Calu3 (cell line): ENCODE results near the gene C1QA. TPM values are rescaled to one million over a fixed set of nuclear protein-coding genes. Genes with fewer than 3 reads are reported as not detected.
"Not testable (repeated sequence)": the region's sequence is repeated elsewhere in the genome, so short reads cannot be mapped to it uniquely, and the experiment has no call there.

Experiments used
- BruUV-seq: library from RNA; stranded (reverse); fragments of 400-500 nt; replicated peaks from 2 replicates; lab custom pipeline; 2021; lab: Mats Ljungman, UMichigan
- CTCF ChIA-PET: fragments of 300-600 bp; sonication (Branson Sonifier 250); formaldehyde crosslinking; loops from one replicate; lab custom pipeline; 2022; ENCODE audit warnings: antibody characterized with exemption; lab: Charles Lee
- DNase-seq: peaks from one replicate; pipeline ENCODE4 v3.0.0; 2022
- H3K27ac Mint-ChIP-seq: one replicate; pipeline ENCODE4 v1.8.0; 2022; ENCODE audit warnings: mixed read lengths; ENCODE audit not compliant: unreplicated experiment
- H3K27me3 Mint-ChIP-seq: one replicate; pipeline ENCODE4 v1.8.0; 2022; ENCODE audit warnings: mixed read lengths; ENCODE audit not compliant: unreplicated experiment
- H3K36me3 Mint-ChIP-seq: one replicate; pipeline ENCODE4 v1.8.0; 2022; ENCODE audit warnings: mild to moderate bottlenecking, moderate library complexity, mixed read lengths; ENCODE audit not compliant: insufficient read depth, unreplicated experiment
- H3K4me1 Mint-ChIP-seq: one replicate; pipeline ENCODE4 v1.8.0; 2022; ENCODE audit warnings: mild to moderate bottlenecking, low read depth, mixed read lengths; ENCODE audit not compliant: unreplicated experiment
- H3K4me3 Mint-ChIP-seq: one replicate; pipeline ENCODE4 v1.8.0; 2022; ENCODE audit warnings: mild to moderate bottlenecking, low read depth, moderate library complexity, mixed read lengths; ENCODE audit not compliant: unreplicated experiment
- H3K9me3 Mint-ChIP-seq: one replicate; pipeline ENCODE4 v1.8.0; 2022; ENCODE audit warnings: low read depth, mixed read lengths; ENCODE audit not compliant: unreplicated experiment
- CTCF ChIP-seq: fragments of 200-600 bp; IDR thresholded peaks from one replicate; pipeline ENCODE4 v1.8.0; 2022; ENCODE audit warnings: antibody characterized with exemption; ENCODE audit not compliant: unreplicated experiment
- intact Hi-C: fragments of 100-400 bp; cut with micrococcal nuclease; formaldehyde crosslinking; loops from one replicate; pipeline ENCODE4 v1.10.0; 2022; ENCODE audit not compliant: unreplicated experiment
- total RNA-seq: library from RNA; stranded (reverse); gene quantifications from 2 replicates; pipeline ENCODE4 v1.2.3, GENCODE V29; 2022

C1QA gene
- total RNA-seq, 1 experiment from 2014 or later, result not detected

- no peaks in the 10 kb centered on the region for H3K9me3 Mint-ChIP-seq
- peak; percentile 63 for TF ChIP-seq CTCF
- no TSS peak for BruUV-seq
- H3K4me3 Mint-ChIP-seq, result no peak overlapping the region
- intact Hi-C loops, result loop anchor here (1.0 kb wide), 3 partner anchors 216 to 291 kb away; no protein-coding TSS in a partner anchor
- peaks cover 66% of the 10 kb centered on the region for H3K27me3 Mint-ChIP-seq
- H3K36me3 Mint-ChIP-seq, result no peaks in the 10 kb centered on the region
- DNase-seq, result peak; percentile 58
- H3K4me1 Mint-ChIP-seq, result no peaks in the 10 kb centered on the region
- no peak overlapping the region for H3K27ac Mint-ChIP-seq
- CTCF ChIA-PET, result interaction anchor here (0.8 to 1.7 kb wide), 2 partner anchors 188 to 255 kb away, joined by 4 to 6 read pairs; no protein-coding TSS in a partner anchor
Measured at GRCh38 chr1:22673486-22674409, 37.3 kb downstream of the C1QA start.

GRCh38 chr1:22674410-22674749 is 38.0 kb downstream of the C1QA start:
- TF ChIP-seq CTCF, result no peak
- Mint-ChIP-seq H3K4me1 (no peaks in the 10 kb centered on the region), H3K4me3 (no peak overlapping the region), H3K9me3 (no peaks in the 10 kb centered on the region), H3K36me3 (no peaks in the 10 kb centered on the region), H3K27me3 (peaks cover 59% of the 10 kb centered on the region), H3K27ac (no peak overlapping the region)
- no peak for DNase-seq
- CTCF ChIA-PET, result interaction anchor here (0.8 to 1.7 kb wide), 4 partner anchors 30 to 255 kb away, joined by 4 to 6 read pairs (median 5); no protein-coding TSS in a partner anchor
- intact Hi-C loops, result loop anchor here (1.0 kb wide), 3 partner anchors 215 to 290 kb away; no protein-coding TSS in a partner anchor
- BruUV-seq, result no TSS peak

- not testable (repeated sequence) for H3K4me3 Mint-ChIP-seq
Measured at GRCh38 chr1:22676151-22676550, 39.7 kb downstream of the C1QA start.

GRCh38 chr1:22676916-22677583 is 40.6 kb downstream of the C1QA start:
- Mint-ChIP-seq H3K27ac (no peak overlapping the region), H3K4me3 (no peak overlapping the region), H3K4me1 (no peaks in the 10 kb centered on the region), H3K36me3 (no peaks in the 10 kb centered on the region), H3K9me3 (no peaks in the 10 kb centered on the region), H3K27me3 (peaks cover 34% of the 10 kb centered on the region)
- TF ChIP-seq CTCF, result no peak
- BruUV-seq, result no TSS peak
- DNase-seq, result no peak
- intact Hi-C loops, result no loop called here
- CTCF ChIA-PET, result no interaction called here

More at GRCh38 chr1:22676151-22676550, 39.7 kb downstream of the C1QA start:
- DNase-seq, intact Hi-C loops, BruUV-seq, H3K9me3 Mint-ChIP-seq, H3K36me3 Mint-ChIP-seq, H3K27ac Mint-ChIP-seq, H3K4me1 Mint-ChIP-seq: not testable (repeated sequence)
- CTCF ChIA-PET, result interaction anchor here (0.6 to 0.7 kb wide), 2 partner anchors 18 to 183 kb away, joined by 3 to 4 read pairs; no protein-coding TSS in a partner anchor
- peaks cover 42% of the 10 kb centered on the region for H3K27me3 Mint-ChIP-seq
